Retinal pigment epithelial cell (primary cell): ENCODE results near the gene ADAMTS14.
A peak's percentile ranks its signal among the peaks of the same experiment; 100 is the strongest.
"Not testable (repeated sequence)": the region's sequence is repeated elsewhere in the genome, so short reads cannot be mapped to it uniquely, and the experiment has no call there.

Experiments
- DNase-seq: peaks from one replicate; pipeline ENCODE4 v3.0.0-alpha.2; 2010; ENCODE audit warnings: low read depth
- H3K4me3 ChIP-seq: 2 replicates; pipeline ENCODE4 v1.5.1; 2011; ENCODE audit warnings: mild to moderate bottlenecking, low read length, control low read depth, moderate library complexity
- CTCF ChIP-seq: conservative IDR thresholded peaks from 2 replicates; pipeline ENCODE4 v1.5.1; 2011; ENCODE audit warnings: low read depth, low read length, control low read depth, inconsistent platforms

The ADAMTS14 gene

GRCh38 chr10:70672165-70673042 is at the start of gene ADAMTS14:
Gene ADAMTS14 (plus strand): TSS chr10:70672506. CDS start chr10:70672803, 297 bp downstream.
- TF ChIP-seq CTCF: no peak

GRCh38 chr10:70622541-70622940 is 49.8 kb upstream of the ADAMTS14 start:
- no peak for TF ChIP-seq CTCF
- no peak overlapping the region for H3K4me3 ChIP-seq
- DNase-seq: no peak

More at GRCh38 chr10:70672165-70673042, at the start of gene ADAMTS14:
- no peak for DNase-seq
- H3K4me3 ChIP-seq: peak within 1 kb of the TSS; percentile 45

GRCh38 chr10:70622981-70623844 is 49.1 kb upstream of the ADAMTS14 start:
- DNase-seq: no peak
- no peak overlapping the region for H3K4me3 ChIP-seq
- TF ChIP-seq CTCF: no peak

GRCh38 chr10:70626056-70626455 is 46.2 kb upstream of the ADAMTS14 start:
- TF ChIP-seq CTCF: no peak
- DNase-seq: no peak
- H3K4me3 ChIP-seq: no peak overlapping the region

- DNase-seq: no peak
- no peak for TF ChIP-seq CTCF
- H3K4me3 ChIP-seq: no peak overlapping the region
These were observed 43.0 kb upstream of the ADAMTS14 start for GRCh38 chr10:70629338-70629737.

GRCh38 chr10:70631735-70632134 is 40.6 kb upstream of the ADAMTS14 start:
- H3K4me3 ChIP-seq, DNase-seq: not testable (repeated sequence)

GRCh38 chr10:70634011-70634410 is 38.3 kb upstream of the ADAMTS14 start:
- no peak for DNase-seq
- no peak for TF ChIP-seq CTCF
- no peak overlapping the region for H3K4me3 ChIP-seq

GRCh38 chr10:70634515-70634914 is 37.8 kb upstream of the ADAMTS14 start:
- DNase-seq, H3K4me3 ChIP-seq: not testable (repeated sequence)

- not testable (repeated sequence) for DNase-seq, H3K4me3 ChIP-seq
These were observed 32.5 kb upstream of the ADAMTS14 start for GRCh38 chr10:70639640-70640383.

GRCh38 chr10:70643272-70643671 is 29.0 kb upstream of the ADAMTS14 start:
- not testable (repeated sequence) for H3K4me3 ChIP-seq, DNase-seq
